ENCODE results near the gene RAB5A. TPM values are rescaled to one million over a fixed set of nuclear protein-coding genes. Genes with fewer than 3 reads are reported as not detected.
"Not testable (repeated sequence)": the region's sequence is repeated elsewhere in the genome, so short reads cannot be mapped to it uniquely, and the experiment has no call there.

Gene RAB5A
- total and polyA plus RNA-seq, 8 donors, result 16.0 to 30.2 (median 21.0) TPM

DNA sequence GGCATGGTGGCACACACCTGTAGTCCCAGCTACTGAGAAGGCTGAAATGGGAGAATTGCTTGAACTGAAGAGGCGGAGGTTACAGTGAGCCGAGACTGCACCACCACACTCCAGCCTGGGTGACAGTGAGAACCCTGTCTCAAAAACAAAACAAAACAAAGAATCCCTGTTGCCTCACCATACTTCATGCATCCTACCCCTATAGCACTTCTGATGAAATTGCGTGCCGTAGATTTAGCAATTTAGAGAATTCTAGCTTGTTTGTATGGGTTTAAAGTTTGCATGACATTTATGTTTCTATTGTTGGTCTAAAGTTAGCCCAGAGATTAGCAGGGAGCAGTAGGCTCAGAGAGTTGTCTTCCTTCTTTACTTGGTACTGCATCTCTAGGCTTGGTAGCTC, 7.8 kb downstream of the RAB5A start:
- TF ChIP-seq, protein P1, sequence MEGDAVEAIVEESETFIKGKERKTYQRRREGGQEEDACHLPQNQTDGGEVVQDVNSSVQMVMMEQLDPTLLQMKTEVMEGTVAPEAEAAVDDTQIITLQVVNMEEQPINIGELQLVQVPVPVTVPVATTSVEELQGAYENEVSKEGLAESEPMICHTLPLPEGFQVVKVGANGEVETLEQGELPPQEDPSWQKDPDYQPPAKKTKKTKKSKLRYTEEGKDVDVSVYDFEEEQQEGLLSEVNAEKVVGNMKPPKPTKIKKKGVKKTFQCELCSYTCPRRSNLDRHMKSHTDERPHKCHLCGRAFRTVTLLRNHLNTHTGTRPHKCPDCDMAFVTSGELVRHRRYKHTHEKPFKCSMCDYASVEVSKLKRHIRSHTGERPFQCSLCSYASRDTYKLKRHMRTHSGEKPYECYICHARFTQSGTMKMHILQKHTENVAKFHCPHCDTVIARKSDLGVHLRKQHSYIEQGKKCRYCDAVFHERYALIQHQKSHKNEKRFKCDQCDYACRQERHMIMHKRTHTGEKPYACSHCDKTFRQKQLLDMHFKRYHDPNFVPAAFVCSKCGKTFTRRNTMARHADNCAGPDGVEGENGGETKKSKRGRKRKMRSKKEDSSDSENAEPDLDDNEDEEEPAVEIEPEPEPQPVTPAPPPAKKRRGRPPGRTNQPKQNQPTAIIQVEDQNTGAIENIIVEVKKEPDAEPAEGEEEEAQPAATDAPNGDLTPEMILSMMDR (IDR thresholded peaks at IDR 0.05), result no peak
- no peaks in the 10 kb centered on the region for H3K9me3 ChIP-seq
- H3K27ac ChIP-seq, result no peak overlapping the region
- ATAC-seq (no peak), DNase-seq (no peak), FAIRE-seq (no peak)
- intact Hi-C loops (cut with DNase I), result no loop called here
- no peaks in the 10 kb centered on the region for H3K27me3 ChIP-seq
- 96 to 97% methylated on average over 4 of the region's 4 CpGs for WGBS, 2 donors
- H3K36me3 ChIP-seq, result peaks cover 0 to 6% (median 3%) of the 10 kb centered on the region in 3 donors
- peaks cover 6 to 12% (median 10%) of the 10 kb centered on the region in 3 donors for H3K4me1 ChIP-seq
- no peak overlapping the region for H3K4me3 ChIP-seq

DNA sequence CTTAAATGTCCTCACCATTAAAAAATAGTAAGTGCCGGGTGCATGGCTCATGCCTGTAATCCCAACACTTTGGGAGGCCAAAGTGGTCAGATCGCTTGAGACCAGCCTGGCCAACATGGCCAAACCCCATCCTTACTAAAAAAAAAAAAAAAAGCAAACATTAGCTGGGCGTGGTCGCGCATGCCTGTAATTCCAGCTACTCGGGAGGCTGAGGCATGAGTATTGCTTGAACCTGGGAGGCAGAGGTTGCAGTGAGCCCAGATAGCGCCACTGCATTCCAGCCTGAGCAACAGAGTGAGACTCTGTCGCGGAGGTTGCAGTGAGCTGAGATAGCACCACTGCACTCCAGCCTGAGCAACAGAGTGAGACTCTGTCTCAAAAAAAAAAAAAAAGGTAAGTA, 10.5 kb downstream of the RAB5A start:
- H3K27ac ChIP-seq; H3K4me3 ChIP-seq; H3K4me1 ChIP-seq; H3K27me3 ChIP-seq; H3K36me3 ChIP-seq; DNase-seq; H3K9me3 ChIP-seq; intact Hi-C loops (cut with DNase I); FAIRE-seq; ATAC-seq: not testable (repeated sequence)
- WGBS, 2 donors, result 90 to 92% methylated on average over 9 of the region's 9 CpGs

DNA sequence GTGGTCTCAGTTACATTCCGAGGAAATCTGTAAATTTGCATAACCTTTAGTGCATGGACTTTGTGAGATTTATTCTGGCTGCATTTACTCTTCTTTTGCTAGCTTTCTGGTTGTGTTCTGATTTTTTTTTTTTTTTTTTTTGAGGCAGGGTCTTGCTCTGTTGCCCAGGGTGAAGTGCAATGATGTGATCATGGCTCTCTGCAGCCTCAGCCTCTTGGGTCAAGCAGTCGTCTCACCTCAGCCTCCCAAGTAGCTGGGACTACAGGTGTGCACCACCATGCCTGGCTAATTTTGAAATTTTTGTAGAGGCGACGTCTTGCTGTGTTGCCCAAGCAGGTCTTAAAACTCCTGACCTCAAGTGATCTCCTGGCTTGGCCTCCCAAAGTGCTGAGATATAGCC, 12.6 kb downstream of the RAB5A start:
- peaks cover 0 to 5% (median 0%) of the 10 kb centered on the region in 3 donors for H3K36me3 ChIP-seq
- no peak for ATAC-seq

DNA sequence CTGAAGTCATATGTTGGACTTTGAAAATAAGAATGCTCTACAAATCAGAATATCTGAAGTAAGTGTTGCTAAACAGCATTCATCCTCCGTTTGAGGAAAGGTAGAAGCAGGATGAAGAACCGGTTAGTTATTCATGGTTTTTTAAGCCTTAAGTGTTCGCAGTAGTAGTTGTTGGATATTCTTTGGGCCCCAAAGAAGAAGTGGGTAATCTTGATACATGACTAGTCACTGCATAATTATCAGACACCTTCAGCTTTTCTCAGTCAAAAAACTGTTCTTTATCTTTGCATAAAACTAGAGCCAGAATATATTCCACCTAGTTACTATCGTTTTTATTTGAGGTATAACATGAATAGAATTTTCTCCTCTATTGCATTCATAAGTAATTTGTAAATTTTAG, 13.8 kb downstream of the RAB5A start:
- H3K27me3 ChIP-seq, result no peaks in the 10 kb centered on the region
- H3K27ac ChIP-seq, result no peak overlapping the region
- intact Hi-C loops (cut with DNase I), result no loop called here
- no peak for ATAC-seq
- no peaks in the 10 kb centered on the region for H3K36me3 ChIP-seq
- H3K4me1 ChIP-seq, result peaks cover 0 to 4% (median 0%) of the 10 kb centered on the region in 3 donors
- no peak for FAIRE-seq
- H3K4me3 ChIP-seq, result no peak overlapping the region
- WGBS, 2 donors, result 67 to 69% methylated on average over 4 of the region's 4 CpGs
- DNase-seq, result no peak
- TF ChIP-seq, protein P1 (IDR thresholded peaks at IDR 0.05), result no peak
- no peaks in the 10 kb centered on the region for H3K9me3 ChIP-seq

More for the DNA sequence above, 12.6 kb downstream of the RAB5A start:
- Histone ChIP-seq H3K9me3 (no peaks in the 10 kb centered on the region), H3K27ac (no peak overlapping the region), H3K27me3 (no peaks in the 10 kb centered on the region), H3K4me1 (peaks cover 0 to 4% (median 0%) of the 10 kb centered on the region in 3 donors), H3K4me3 (no peak overlapping the region)
- TF ChIP-seq, protein P1 (IDR thresholded peaks at IDR 0.05), result no peak
- WGBS, 2 donors, result 70 to 71% methylated on average over 4 of the region's 4 CpGs
- intact Hi-C loops (cut with DNase I), result no loop called here
- DNase-seq, result no peak
- FAIRE-seq, result no peak

DNA sequence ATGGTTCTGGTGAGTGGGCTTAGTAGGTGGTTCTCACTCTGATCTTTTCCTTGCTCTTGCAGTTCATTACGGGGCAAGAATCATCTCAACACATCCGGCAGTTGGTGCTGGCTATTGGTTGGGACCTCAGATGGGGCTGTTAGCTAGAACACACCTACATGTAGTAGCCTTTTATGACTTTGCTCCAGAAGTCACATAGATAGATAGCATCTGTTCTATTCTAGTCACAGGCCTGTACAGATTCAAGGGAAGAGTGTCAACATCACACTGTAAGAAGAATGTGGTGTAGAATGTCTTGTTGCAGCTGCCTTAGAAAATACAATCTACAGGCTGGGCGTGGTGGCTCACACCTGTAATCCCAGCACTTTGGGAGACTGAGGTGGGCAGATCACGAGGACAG, 15.1 kb downstream of the RAB5A start:
- DNase-seq (no peak), FAIRE-seq (no peak), ATAC-seq (no peak)
- Histone ChIP-seq H3K27me3 (no peaks in the 10 kb centered on the region), H3K9me3 (no peaks in the 10 kb centered on the region), H3K4me3 (no peak overlapping the region), H3K4me1 (peaks cover 0 to 4% (median 0%) of the 10 kb centered on the region in 3 donors), H3K36me3 (no peaks in the 10 kb centered on the region), H3K27ac (no peak overlapping the region)
- TF ChIP-seq, protein P1 (IDR thresholded peaks at IDR 0.05), result no peak
- 97 to 100% methylated on average over 4 of the region's 4 CpGs for WGBS, 2 donors
- intact Hi-C loops (cut with DNase I), result no loop called here
